K562 (cell line): ENCODE measurements around the gene ACSL6. TPM values are rescaled to one million over a fixed set of nuclear protein-coding genes. Genes with fewer than 3 reads are reported as not detected.

ENCODE experiments used
- ATAC-seq: fragments of 200-7000 bp; cut with Tn5 transposase; 3 replicates; pipeline ENCODE4 v1.9.1; 2020; ENCODE audit warnings: moderate library complexity
- BruUV-seq: library from RNA; stranded (reverse); fragments of 400-500 nt; replicated peaks from 2 replicates; lab custom pipeline; 2021; lab: Mats Ljungman, UMichigan
- CTCF ChIA-PET: fragments of 300-600 bp; formaldehyde crosslinking; extraction: SDS; loops from one replicate; lab custom pipeline; 2021; ENCODE audit warnings: low intra/inter-chr PET ratio; lab: Yijun Ruan, JAX
- POLR2A ChIA-PET: fragments of 300-600, 350-650 bp; sonication (Branson Sonifier 250); formaldehyde crosslinking; extraction: SDS; loops from one replicate; lab custom pipeline; 2021; ENCODE audit warnings: antibody characterized with exemption, inconsistent platforms; lab: Yijun Ruan, JAX
- DNase-seq, 4 experiments: peaks; one replicate each; pipeline versions ENCODE4 v3.0.0 to v3.0.0-alpha.2; 2011 to 2018; ENCODE audit warnings: low spot score in 3 of 4, mixed read lengths in 3 of 4; ENCODE audit errors: extremely low read depth in 1 of 4
- FAIRE-seq: peaks from 2 replicates; lab custom pipeline; 2011; peaks lifted over from hg19 to GRCh38; lab: Jason Lieb, UNC
- H2AFZ ChIP-seq: 2 replicates; pipeline ENCODE4 v1.6.0; 2011; ENCODE audit warnings: low read depth, low read length, control low read depth, inconsistent platforms
- H3K27ac ChIP-seq: fragments of 200-600 bp; 3 replicates; pipeline ENCODE4 v1.8.0; 2011; ENCODE audit warnings: low read depth, mild to moderate bottlenecking, control low read depth, inconsistent platforms, low read length, moderate library complexity, mixed read lengths; ENCODE audit errors: extremely low read depth
- H3K27me3 ChIP-seq, 2 experiments: fragments of 300-600 bp in 1 of 2; 2 replicates in 1 of 2; 3 replicates in 1 of 2; pipeline versions ENCODE4 v1.6.0 to v1.8.0; 2011; ENCODE audit warnings: inconsistent platforms in 2 of 2, low read length in 2 of 2, mild to moderate bottlenecking in 1 of 2, mixed read lengths in 1 of 2, moderate library complexity in 1 of 2; ENCODE audit not compliant: control insufficient read depth in 2 of 2, insufficient read depth in 2 of 2
- H3K36me3 ChIP-seq: fragments of 300-600 bp; 3 replicates; pipeline ENCODE4 v1.8.0; 2011; ENCODE audit warnings: mild to moderate bottlenecking, low read length, inconsistent platforms; ENCODE audit not compliant: control insufficient read depth, insufficient read depth
- H3K4me1 ChIP-seq, 2 experiments: fragments of 200-600 bp in 1 of 2; replicated peaks in 1 of 2; 2 replicates in 1 of 2; 3 replicates in 1 of 2; pipeline versions ENCODE4 v1.5.1 to v1.8.0; 2011; ENCODE audit warnings: inconsistent platforms in 2 of 2, low read length in 2 of 2, mild to moderate bottlenecking in 1 of 2, mixed read lengths in 1 of 2, moderate library complexity in 1 of 2; ENCODE audit not compliant: control insufficient read depth in 2 of 2, insufficient read depth in 2 of 2
- H3K4me2 ChIP-seq: 2 replicates; pipeline ENCODE4 v1.6.1; 2011; ENCODE audit warnings: low read length, control low read depth, inconsistent platforms, mixed read lengths; ENCODE audit not compliant: insufficient read depth
- H3K4me3 ChIP-seq: fragments of 200-600 bp; sonication (generic), shearing (Covaris generic); 2 replicates; pipeline ENCODE4 v1.5.1; 2016; ENCODE audit warnings: control low read depth, inconsistent platforms
- H3K79me2 ChIP-seq: fragments of 200-600 bp; 3 replicates; pipeline ENCODE4 v1.8.0; 2011; ENCODE audit warnings: low read length, inconsistent platforms; ENCODE audit not compliant: control insufficient read depth, insufficient read depth
- H3K9ac ChIP-seq, 2 experiments: 2 replicates each; pipeline versions ENCODE4 v1.6.0 to v1.6.1; 2011; ENCODE audit warnings: low read depth in 2 of 2, low read length in 2 of 2, control low read depth in 1 of 2, inconsistent platforms in 1 of 2, mild to moderate bottlenecking in 1 of 2, mixed read lengths in 1 of 2; ENCODE audit not compliant: insufficient read depth in 1 of 2
- H3K9me1 ChIP-seq: one replicate; pipeline ENCODE4 v1.6.0; 2011; ENCODE audit warnings: inconsistent platforms, mild to moderate bottlenecking, low read length, moderate library complexity; ENCODE audit not compliant: control insufficient read depth, insufficient read depth
- H3K9me3 ChIP-seq: replicated peaks from 2 replicates; pipeline ENCODE4 v1.5.1; 2011; ENCODE audit warnings: low read depth, low read length, inconsistent platforms; ENCODE audit not compliant: control insufficient read depth, insufficient read depth
- H4K20me1 ChIP-seq: replicated peaks from 2 replicates; pipeline ENCODE4 v1.6.1; 2011; ENCODE audit warnings: low read length, inconsistent platforms, mixed read lengths; ENCODE audit not compliant: control insufficient read depth, insufficient read depth
- RCOR1 ChIP-seq, 2 experiments: IDR thresholded peaks; 2 replicates each; pipeline ENCODE4 v1.6.1; 2012; ENCODE audit warnings: low read depth in 2 of 2, low read length in 2 of 2, borderline replicate concordance in 1 of 2, improper control_type of control experiment in 1 of 2
- ZNF407 ChIP-seq: fragments of 450-650 bp; IDR thresholded peaks from 2 replicates; pipeline ENCODE4 v1.6.1; 2016; ENCODE audit warnings: low read depth
- ZNF79 ChIP-seq: fragments of 250-450 bp; sonication (Bioruptor Pico); IDR thresholded peaks from 2 replicates; pipeline ENCODE4 v1.4.0; 2020; ENCODE audit warnings: low read depth, mild to moderate bottlenecking, moderate library complexity
- WGBS: fragments of 100-300 bp; shearing (Covaris generic); methylation state at CpG from one replicate; pipeline ENCODE4 v1.1.6; 2016; ENCODE audit warnings: low coverage, mixed read lengths; ENCODE audit not compliant: insufficient coverage; ENCODE audit errors: missing lambda C conversion rate; 5-methylcytosine and 5-hydroxymethylcytosine counted together
- in situ Hi-C: fragments of 300-500 bp; cut with MboI; formaldehyde crosslinking; loops from 4 replicates; pipeline ENCODE4 v1.15.0; 2018; ENCODE audit warnings: inconsistent platforms, mixed read lengths
- intact Hi-C: fragments of 100-400 bp; cut with micrococcal nuclease; formaldehyde crosslinking; loops from 2 replicates; pipeline ENCODE4 v1.14.2; 2022
- polyA plus RNA-seq, 8 experiments: library from polyadenylated mRNA; depleted of rRNA in 4 of 8; stranded (reverse) in 5 of 8; unstranded in 3 of 8; fragments of >200 nt; fragmentation: Nextera tagmentation in 2 of 8; fragmentation: Illumina TruSeq in 1 of 8; extraction: Ambion mirVana in 2 of 8; extraction: Trizol in 1 of 8; gene quantifications; 2 replicates each; pipeline versions ENCODE4 v1.2.1 to v1.2.3, GENCODE V29; 2011 to 2014; ENCODE audit warnings: inconsistent platforms in 1 of 8, missing spikeins in 1 of 8
- total RNA-seq, 7 experiments: library from RNA; depleted of rRNA in 6 of 7; stranded (reverse); fragments of >200 nt in 6 of 7; fragmentation: Illumina TruSeq in 2 of 7; extraction: Trizol in 2 of 7; gene quantifications; 2 replicates each; pipeline versions ENCODE4 v1.2.1 to v1.2.3, GENCODE V29; 2011 to 2021; ENCODE audit warnings: low replicate concordance in 1 of 7

Gene ACSL6
- total and polyA plus RNA-seq, 9 of the 15 experiments (the other 6 are each of a cell fraction or from before 2014, with no cell fraction given) = 0.50 to 1.5 (median 0.69) TPM

GRCh38 chr5:132030610-132031009 lies 19.2 kb upstream of the ACSL6 start (continued):
- TF ChIP-seq RCOR1 (IDR thresholded peaks at IDR 0.05; ENCODE audit: borderline replicate concordance in 1 of 2, low read depth in 2 of 2, low read length in 2 of 2) = no peak

- H4K20me1 ChIP-seq = no peaks in the 10 kb centered on the region
- H3K36me3 ChIP-seq = no peaks in the 10 kb centered on the region
- no peak for ATAC-seq
- DNase-seq = no peak
- no TSS peak for BruUV-seq
- no peaks in the 10 kb centered on the region for H3K9me1 ChIP-seq
- H3K4me1 ChIP-seq = no peaks in the 10 kb centered on the region
- FAIRE-seq = no peak
- H2AFZ ChIP-seq = no peak overlapping the region
- intact Hi-C loops (no loop called here), in situ Hi-C loops (no loop called here)
- WGBS = 0% methylated on average over 4 of the region's 4 CpGs
- POLR2A ChIA-PET = interaction anchor here (0.6 kb wide), 1 partner anchor 13 kb away, joined by 3 read pairs; no protein-coding TSS in a partner anchor
- H3K79me2 ChIP-seq = no peaks in the 10 kb centered on the region
- no peak overlapping the region for H3K4me3 ChIP-seq
- no peak overlapping the region for H3K4me2 ChIP-seq
- CTCF ChIA-PET = no interaction called here
- H3K27me3 ChIP-seq = peaks cover 9 to 19% of the 10 kb centered on the region in 2 experiments; a peak in 4 of 5 replicates
- no peaks in the 10 kb centered on the region for H3K9me3 ChIP-seq
- no peak overlapping the region for H3K9ac ChIP-seq
- H3K27ac ChIP-seq = no peak overlapping the region
- TF ChIP-seq ZNF407 = no peak
- no peak for TF ChIP-seq ZNF79
Observed at GRCh38 chr5:132029609-132030330, 18.3 kb upstream of the ACSL6 start.
